ENCODE measurements around the gene MYRIP.
"Not testable (repeated sequence)": the region's sequence is repeated elsewhere in the genome, so short reads cannot be mapped to it uniquely, and the experiment has no call there.

MYRIP gene

DNA sequence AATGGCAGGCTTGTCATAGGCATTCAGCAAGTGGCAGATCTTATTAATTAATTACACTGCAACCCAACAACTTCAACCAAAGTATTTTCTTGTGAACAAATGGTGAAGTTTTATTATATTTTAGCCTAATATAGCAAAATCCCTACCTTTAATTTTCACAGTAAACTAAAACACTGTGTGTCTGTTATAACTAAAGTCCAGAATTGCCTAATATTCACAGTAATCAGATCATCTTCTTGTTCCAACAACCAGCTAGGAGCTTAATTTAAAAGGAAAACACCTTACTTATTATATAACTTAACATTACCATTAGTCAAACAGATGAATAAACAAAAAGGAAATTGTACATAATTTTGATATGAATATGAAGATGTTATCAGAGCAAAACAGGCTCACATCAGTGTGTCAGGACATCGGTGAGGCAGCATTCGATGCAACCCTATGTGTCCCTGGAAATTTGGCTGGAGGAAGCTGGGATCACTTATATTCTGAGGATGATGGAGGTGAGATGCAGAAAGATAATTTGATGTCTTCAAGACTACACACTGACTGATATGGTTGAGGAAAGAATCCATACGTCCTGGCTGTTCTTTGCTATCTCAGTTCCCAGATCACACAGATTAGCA lies 310.8 kb downstream of the MYRIP start:
- DNase-seq (ENCODE audit: low read depth in 4 of 4, low spot score in 1 of 4), result no peak

DNA sequence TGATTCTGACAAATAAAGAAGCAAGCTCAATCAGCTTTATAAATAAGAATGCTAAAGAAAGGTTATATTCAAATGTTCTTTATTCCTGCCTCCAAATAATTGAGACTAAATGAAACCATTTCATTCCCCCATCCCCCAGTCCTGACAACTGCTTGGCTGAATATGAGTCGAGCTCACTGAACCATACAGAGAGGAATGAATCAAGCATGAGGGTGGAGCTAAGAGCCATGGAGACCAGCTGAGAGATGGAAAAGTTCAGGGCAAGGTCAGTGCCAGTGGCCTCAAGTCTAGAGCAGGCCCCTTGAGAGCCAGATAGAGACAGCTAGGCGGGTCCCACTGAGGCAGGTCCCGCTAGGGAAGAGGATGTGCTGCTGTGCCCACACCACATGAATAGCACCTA lies 311.4 kb downstream of the MYRIP start:
- no peak for DNase-seq (ENCODE audit: low read depth in 4 of 4, low spot score in 1 of 4)

DNA sequence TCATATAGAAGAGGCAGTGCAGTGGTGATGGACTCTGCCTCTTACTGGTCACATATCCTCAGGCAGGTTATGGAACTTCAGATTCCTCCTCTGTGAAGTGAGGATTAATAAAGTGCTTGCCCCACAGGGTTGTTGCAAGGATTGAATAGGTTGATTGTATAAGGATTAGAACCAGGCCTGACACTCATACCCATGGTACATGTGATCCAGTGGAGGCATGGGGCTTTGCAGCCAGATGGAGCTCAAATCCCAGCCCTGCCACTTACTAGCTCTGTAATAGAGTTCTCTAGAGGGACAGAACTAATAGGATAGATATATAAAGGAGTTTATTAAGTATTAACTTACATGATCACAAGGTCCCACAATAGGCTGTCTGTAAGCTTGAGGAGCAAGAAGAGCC lies 315.5 kb downstream of the MYRIP start:
- no peak for DNase-seq (ENCODE audit: low read depth in 4 of 4, low spot score in 1 of 4)

DNA sequence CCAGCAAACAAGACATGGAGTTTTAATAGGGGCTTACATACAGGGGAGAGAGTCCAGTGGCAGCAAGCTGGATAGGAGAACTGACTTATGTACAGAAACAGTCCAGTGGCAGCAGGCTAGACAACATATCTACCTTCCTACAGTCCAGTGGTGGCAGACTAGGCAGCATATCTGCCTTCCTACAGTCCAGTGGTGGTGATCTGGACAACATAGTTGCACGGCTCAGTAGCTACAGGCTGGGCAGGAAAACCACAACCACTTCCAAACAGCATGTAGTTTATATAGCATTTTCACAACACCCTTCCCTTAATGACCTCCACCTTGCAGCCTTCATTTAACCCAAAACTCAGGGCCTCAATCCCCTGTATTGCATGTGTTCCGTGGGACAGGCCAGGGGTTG lies 318.8 kb downstream of the MYRIP start:
- DNase-seq (ENCODE audit: low read depth in 4 of 4, low spot score in 1 of 4), result no peak

DNA sequence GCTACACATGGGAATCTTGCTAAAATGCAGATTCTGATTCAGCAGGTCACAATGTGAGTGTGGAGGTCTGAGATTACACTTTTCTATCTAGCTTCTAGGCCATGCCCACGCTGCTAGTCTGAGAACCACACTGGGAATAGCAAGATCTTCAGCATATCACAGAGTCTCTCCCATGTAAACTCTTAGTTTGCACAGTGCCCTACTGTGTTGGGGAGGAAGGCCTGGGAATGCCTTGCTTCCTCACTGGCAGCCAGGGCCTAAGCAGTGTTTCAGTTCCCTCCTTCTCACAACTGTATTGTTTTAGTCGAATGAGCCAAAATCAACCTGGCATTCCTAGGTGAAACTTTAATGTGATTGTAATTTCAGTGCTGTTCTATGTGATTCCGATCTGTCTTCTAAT lies 320.1 kb downstream of the MYRIP start:
- no peak for DNase-seq (ENCODE audit: low read depth in 4 of 4, low spot score in 1 of 4)

DNA sequence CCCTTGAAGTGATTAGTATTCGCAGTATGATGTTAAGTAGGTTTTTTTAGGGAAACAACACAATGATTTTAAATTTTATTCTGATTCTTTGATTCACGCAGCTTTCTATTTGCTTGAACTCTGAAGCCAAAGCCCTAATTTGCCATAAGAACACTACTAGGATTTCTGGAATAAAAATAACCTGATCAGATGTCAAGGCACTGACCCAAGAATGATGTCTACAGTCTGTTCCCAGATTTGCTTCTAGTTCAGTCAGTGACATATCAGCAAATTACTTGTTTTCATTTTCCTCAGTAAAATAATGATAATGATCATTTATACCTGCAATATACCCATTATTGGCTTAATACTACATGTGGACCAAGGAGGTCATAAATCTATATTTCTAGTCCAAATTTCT lies 320.6 kb downstream of the MYRIP start:
- DNase-seq (ENCODE audit: low read depth in 4 of 4, low spot score in 1 of 4), result no peak

DNA sequence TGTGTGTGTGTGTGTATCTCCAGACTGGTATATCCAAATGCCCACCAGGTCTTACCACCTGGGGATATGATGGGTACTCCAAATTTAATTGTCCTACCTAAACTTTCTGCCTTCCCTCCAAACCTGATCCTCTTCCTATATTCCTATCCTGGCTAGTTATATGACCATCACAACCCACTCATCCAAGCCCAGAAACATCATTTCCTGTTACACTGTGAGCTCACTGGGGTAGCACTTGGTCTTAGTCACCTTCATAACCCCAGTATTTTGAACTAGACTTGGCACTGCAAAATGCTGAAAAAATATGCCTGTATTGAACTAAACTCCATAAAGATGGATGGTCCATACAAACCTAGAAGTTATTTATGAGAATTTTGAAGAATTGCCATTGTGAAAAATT lies 321.3 kb downstream of the MYRIP start:
- no peak for DNase-seq (ENCODE audit: low read depth in 4 of 4, low spot score in 1 of 4)

DNA sequence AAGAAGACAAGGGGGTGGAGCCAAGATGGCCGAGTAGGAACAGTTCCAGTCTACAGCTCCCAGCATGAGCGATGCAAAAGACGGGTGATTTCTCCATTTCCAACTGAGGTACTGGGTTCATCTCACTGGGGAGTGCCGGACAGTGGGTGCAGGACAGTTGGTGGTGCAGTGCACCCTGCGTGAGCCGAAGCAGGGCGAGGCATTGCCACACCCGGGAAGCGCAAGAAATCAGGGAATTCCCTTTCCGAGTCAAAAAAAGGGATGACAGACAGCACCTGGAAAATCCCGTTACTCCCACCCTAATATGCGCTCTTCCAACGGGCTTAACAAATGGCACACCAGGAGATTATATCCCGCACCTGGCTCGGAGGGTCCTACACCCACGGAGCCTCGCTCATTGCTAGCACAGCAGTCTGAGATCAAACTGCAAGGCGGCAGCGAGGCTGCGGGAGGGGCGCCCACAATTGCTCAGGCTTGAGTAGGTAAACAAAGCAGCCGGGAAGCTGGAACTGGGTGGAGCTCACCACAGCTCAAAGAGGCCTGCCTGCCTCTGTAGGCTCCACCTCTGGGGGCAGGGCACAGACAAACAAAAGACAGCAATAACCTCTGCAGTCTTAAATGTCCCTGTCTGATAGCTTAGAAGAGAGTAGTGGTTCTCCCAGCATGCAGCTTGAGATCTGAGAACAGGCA lies 324.6 kb downstream of the MYRIP start:
- DNase-seq (ENCODE audit: low read depth in 4 of 4, low spot score in 1 of 4), result not testable (repeated sequence)

DNA sequence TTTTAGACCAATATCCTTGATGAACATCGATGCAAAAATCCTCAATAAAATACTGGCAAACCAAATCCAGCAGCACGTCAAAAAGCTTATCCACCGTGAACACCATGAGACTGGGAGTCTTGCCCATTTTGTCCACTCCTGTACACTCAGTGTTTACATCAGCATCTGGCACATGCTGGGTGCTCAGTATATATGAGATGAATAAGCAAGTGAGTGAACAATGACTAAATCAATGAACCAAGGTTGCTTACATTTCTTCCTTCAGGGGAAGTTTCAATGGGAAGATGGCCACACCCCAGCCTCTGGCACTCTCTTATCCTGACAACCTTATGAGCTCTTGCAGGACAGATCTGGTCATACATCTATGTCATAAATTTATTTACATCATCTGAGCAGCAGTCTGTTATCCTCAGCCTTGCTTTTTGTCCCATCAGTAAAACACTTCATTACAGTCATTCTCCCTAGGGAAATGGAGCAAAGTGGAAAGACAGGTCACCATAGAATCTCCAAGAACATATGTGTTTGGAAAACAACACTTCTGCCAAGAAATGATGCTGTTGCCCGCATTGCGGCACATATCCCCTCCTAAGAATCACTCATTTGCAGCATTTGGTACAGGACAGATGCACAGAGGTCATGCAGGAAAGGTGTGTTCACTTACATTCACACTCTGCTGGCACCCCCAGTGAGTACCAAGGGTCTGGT lies 328.3 kb downstream of the MYRIP start:
- no peak for DNase-seq (ENCODE audit: low read depth in 4 of 4, low spot score in 1 of 4)

DNA sequence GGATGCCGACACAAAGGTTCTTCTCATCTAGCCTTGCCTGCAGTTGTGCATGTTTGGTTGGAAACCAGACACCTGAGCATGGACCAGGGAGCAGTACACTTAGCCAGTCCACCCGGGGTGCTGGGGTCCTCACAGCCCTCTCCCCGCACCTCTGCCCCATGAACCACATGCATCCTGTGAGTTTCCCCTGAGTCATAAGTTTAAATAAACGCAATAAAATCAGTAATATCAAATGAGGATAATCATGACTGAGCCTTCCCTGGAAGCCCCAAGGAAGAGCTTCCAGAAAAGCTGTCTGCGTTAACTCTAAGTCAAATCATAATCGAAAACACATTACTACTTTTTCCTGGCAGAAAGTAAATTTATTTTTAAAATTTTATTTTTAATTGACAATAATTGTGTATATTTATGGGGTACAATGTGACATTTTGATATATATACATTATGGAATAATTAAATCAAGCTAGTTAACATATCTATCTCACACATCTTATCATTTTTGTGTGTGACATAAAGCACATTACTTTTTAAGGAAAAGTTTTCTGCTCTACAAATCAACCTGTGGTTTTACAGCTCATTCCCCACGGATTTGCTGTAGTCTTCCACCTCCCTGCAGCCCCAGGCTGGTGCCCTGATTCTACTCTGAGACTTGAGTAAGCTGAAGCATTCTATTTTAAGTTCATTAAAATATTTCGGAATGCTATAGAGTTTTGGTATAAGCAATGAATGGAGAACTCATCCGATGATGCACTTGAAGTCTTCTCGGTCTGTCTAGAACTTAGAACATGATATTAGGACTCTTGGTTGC lies 334.1 kb downstream of the MYRIP start:
- DNase-seq (ENCODE audit: low read depth in 4 of 4, low spot score in 1 of 4), result no peak

DNA sequence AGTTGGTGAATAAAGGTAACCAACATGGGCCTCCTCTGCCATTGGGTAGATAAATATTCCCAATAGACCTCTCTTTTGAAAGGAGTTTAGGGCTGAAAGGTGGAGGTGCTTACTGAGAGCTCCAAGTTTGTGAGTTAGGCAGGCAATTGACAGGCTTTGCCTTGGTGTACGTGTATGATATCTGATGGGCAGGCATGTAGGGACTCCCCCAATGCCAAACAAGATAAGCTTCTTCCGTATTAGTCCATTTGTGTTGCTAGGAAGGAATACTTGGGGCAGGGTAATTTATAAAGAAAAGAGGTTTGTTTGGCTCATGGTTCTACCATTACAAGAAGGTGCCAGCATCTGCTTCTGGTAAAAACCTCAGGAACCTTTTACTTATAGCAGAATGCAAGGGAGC lies 339.4 kb downstream of the MYRIP start:
- DNase-seq (ENCODE audit: low read depth in 4 of 4, low spot score in 1 of 4), result no peak

DNA sequence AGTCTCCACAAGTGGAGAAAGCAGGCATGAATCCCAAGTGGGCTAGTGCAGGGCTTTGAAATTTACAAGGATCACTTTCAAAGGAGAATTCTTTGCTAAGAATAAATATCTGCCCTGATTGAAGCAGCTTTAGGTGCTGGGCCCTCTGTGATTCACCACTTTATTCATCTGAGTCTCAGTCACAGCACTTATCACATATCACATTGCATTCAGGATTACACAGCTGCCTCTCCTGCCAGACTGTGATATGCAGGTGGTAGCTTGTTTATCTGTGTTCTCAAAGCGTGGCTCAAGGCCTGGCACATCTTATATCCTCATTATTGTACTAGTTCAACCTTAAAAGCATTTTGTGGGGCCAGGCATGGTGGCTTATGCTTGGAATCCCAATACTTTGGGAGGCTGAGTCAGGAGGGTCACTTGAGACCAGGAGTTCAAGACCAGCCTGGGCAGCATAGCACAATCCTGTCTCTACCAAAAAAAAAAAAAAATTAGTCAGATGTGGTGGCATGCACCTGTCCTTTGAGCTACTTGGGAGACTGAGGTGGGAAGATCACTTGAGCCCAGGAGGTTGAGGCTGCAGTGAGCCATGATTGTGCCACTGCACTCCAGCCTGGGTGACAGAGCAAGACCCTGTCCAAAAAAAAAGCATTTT lies 343.2 kb downstream of the MYRIP start:
- DNase-seq (ENCODE audit: low read depth in 4 of 4, low spot score in 1 of 4), result no peak

DNA sequence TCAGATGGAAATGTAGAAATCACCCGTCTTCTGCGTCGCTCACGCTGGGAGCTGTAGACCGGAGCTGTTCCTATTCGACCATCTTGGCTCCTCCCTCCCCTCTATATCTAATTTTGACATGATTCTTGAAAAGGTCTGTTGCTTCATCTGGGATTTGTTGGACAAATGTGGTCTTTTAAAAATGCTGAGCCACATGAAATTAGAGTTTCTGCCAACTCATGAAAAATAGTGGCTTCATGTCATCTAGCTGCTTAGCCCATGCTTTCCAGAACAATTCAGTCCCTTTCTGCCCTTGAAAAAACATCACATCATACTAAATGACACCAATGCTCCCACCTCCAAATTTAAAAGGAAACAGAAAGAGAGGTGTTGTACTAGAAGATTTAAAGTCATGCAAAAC lies 351.5 kb downstream of the MYRIP start:
- DNase-seq (ENCODE audit: low read depth in 4 of 4, low spot score in 1 of 4), result no peak

DNA sequence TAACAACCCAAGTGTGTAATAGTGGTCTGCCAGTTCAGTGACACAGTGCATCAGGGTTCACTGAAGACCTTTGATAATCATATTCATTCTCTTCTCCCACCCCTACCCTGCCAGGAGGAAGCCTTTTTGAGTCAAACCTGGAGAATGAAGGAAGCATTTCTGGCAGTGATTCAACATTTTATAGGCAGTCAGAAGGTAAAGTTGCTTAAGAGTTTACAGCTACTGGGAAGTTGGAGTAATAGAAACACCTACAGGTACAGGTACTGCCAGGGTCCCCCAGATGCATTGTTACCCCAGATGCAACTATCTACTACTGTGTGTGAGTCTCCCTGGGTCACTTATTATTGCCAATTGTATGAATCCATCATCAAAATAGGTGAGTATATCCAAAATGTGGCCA lies 353.2 kb downstream of the MYRIP start:
- no peak for DNase-seq (ENCODE audit: low read depth in 4 of 4, low spot score in 1 of 4)

DNA sequence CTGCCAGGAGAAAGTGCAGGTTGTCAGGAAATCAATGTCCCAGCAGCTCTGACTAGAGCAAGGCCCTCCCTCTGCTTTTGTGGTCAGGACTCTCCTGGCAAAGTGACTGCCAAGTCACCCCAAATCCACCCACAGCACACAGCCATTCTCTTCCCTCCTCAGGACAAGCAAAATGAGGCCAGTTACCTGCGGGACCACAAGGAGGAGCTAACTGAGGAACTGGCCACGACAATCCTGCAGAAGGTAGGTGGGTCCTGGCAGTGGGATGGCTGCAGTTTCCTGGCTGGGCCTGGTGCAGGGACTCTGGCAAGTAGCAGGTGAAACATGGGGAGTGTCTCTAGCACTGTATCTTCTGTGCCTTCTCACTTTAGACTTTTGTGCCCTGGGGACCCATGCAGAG lies 357.6 kb downstream of the MYRIP start:
- DNase-seq (ENCODE audit: low read depth in 4 of 4, low spot score in 1 of 4), result no peak

DNA sequence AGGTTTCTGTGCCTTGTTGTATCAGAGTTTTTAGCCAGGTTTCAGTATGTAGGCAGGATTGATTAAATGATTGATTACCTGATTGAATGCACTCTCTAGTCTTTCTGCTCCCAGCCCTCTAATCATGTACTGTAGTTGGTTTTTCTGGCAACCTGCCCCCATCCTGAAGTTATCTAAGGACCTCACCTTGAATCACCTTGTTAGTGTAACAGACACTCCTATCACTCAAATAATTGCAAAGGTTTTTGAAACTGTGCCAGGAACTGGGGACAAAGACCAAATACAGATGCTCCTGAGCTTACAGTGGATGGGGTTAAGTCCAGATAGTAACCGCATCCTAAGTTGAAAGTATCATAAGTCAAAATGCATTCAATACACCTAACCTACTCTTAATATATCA lies 358.5 kb downstream of the MYRIP start:
- DNase-seq (ENCODE audit: low read depth in 4 of 4, low spot score in 1 of 4), result no peak

DNA sequence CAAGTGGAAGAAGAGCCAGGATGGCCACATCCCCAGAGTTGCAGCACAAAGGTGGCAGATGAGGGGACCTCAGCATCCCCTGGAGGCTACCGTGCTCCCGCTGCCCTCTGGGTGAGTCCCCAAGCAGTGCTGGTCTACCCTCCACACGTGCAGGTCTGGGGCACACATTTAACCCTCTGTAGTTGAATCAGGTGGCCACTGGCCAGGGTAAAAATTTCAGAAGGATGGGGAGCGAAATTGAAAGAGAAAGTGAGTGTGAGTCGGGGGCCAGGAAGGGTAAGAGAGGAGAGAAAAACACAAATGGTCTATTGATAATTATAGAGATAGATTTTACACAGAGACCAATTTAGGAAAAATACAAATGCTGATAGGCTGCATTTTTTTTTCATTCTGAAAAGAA lies 360.6 kb downstream of the MYRIP start:
- DNase-seq (ENCODE audit: low read depth in 4 of 4, low spot score in 1 of 4), result no peak

DNA sequence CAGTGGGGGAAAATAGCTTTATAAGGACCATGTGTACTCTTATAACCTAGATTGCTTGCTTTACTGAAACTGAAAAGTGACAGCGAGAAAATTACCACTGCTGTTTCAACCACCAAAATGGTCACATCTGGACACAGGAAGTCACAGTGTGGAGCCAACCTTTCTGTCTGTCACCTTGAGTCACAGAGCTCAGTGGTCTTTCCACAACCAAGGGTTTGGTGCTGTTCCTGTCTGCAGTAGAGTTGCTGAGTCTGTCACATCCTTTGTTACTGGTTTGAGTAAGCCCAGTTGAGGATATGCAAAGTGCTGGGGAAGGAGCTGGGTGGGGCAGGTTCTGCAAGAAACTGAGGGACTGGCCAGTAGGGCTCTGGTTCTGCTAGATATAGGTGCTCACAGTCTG lies 361.0 kb downstream of the MYRIP start:
- DNase-seq (ENCODE audit: low read depth in 4 of 4, low spot score in 1 of 4), result no peak

DNA sequence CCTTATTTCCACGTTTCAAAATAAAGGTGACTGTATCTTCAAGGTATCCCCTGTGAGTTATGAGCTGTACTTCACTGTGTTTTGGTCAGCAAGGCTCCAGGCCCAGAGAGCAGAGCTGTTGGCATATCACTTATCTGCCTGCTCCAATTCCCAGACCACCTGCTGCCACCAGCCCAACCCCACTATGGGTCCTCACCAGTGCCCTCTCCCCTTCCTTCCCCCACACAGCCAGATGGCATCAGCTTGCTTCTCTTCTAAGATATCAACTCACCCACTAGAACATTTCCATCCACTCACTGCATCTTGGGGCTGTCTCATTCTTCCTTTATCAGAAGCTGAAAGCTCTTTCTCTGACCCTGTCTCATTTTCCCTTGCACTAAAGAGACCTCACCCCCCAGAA lies 363.2 kb downstream of the MYRIP start:
- DNase-seq (ENCODE audit: low read depth in 4 of 4, low spot score in 1 of 4), result no peak

DNA sequence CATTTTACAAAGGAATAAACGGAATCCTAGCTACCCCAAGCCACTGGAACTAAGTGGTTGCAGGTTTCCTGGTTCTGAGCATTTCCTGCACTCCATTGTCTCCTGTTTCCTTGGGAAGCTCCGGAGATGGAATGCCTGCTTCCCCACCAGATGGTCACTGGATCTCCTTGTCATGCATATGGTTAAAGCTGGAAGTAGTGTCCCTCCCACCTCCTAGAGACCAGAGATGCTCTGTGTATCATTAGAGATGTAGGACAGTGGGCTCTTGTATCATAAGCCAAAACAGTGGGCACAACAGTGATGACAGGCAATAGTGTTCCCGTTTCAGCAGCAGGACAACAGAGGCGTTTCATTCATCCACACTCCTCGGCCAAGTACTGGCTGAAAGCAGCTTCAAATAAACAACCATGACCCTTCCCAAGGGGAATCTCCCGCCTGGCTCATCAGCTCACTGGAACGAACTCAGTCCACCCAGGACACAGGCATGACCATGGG lies 363.9 kb downstream of the MYRIP start:
- DNase-seq (ENCODE audit: low read depth in 4 of 4, low spot score in 1 of 4), result no peak

DNA sequence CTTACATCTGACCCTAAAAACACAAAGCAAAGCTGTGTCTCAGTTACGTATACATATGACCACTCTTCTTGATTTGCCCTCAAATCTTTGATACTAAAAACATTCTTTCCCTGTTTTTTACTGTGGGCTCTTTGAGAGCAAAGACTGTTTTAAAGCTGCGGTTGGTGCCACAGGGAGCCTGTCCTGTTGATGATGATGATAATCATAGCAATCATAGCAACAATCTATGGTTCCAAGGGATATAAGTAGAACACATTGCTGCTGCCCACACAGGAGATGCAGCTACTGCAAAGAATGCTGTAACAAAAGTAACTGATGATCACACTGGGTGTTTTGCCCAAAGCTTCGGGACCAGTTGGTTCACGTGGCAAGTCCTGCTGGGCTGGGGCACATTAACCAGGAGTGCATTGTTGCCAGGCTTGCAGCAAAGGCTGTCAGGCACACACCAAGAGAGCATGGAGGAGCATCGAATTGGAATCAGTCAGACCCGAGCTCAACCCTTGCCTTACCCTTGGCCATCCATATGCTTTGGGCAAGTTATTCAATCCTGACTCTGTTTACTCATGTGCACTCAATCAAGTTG lies 368.7 kb downstream of the MYRIP start:
- DNase-seq (ENCODE audit: low read depth in 4 of 4, low spot score in 1 of 4), result no peak

All from stimulated activated CD4-positive, alpha-beta T cell treated with anti-CD3 and anti-CD28 coated beads, Interleukin-1b, Interleukin-23, amount 100 ng/mL, for 24 hours (primary cell).